A673 (cell line): Measurements from ENCODE around the gene TNFRSF14. TPM values are rescaled to one million over a fixed set of nuclear protein-coding genes. Genes with fewer than 3 reads are reported as not detected.
"Not testable (repeated sequence)": the region's sequence is repeated elsewhere in the genome, so short reads cannot be mapped to it uniquely, and the experiment has no call there.

Source experiments
- BruUV-seq: library from RNA; stranded (reverse); fragments of 400-500 nt; replicated peaks from 2 replicates; lab custom pipeline; 2021; lab: Mats Ljungman, UMichigan
- CTCF ChIA-PET: fragments of 300-600 bp; sonication (Branson Sonifier 250); formaldehyde crosslinking; loops from one replicate; lab custom pipeline; 2022; ENCODE audit warnings: antibody characterized with exemption; lab: Charles Lee
- POLR2A ChIA-PET: fragments of 300-600 bp; sonication (Branson Sonifier 250); formaldehyde crosslinking; loops from one replicate; lab custom pipeline; 2022; ENCODE audit warnings: antibody characterized with exemption; ENCODE audit not compliant: low non-redundant PET; lab: Charles Lee
- DNase-seq: peaks from one replicate; pipeline ENCODE4 v3.0.0-alpha.2; 2015; ENCODE audit warnings: low spot score
- H3K27ac ChIP-seq: fragments of 200-600 bp; sonication (generic); 2 replicates; pipeline ENCODE4 v1.5.1; 2016; ENCODE audit warnings: mixed run types, low read depth, mild to moderate bottlenecking, mixed read lengths, antibody characterized with exemption, low read length; ENCODE audit not compliant: poor library complexity, severe bottlenecking
- H3K27me3 ChIP-seq: fragments of 200-600 bp; sonication (generic); replicated peaks from 2 replicates; pipeline ENCODE4 v1.6.1; 2017; ENCODE audit warnings: mixed run types, low read depth, mild to moderate bottlenecking, mixed read lengths, antibody characterized with exemption, low read length; ENCODE audit not compliant: insufficient read depth, poor library complexity
- H3K36me3 ChIP-seq: fragments of 200-600 bp; sonication (generic); 2 replicates; pipeline ENCODE4 v1.6.1; 2016; ENCODE audit warnings: mixed run types, mild to moderate bottlenecking, mixed read lengths, antibody characterized with exemption, low read length; ENCODE audit not compliant: insufficient read depth, poor library complexity, severe bottlenecking
- H3K4me1 ChIP-seq: fragments of 200-600 bp; sonication (generic); 2 replicates; pipeline ENCODE4 v1.6.1; 2017; ENCODE audit warnings: mixed run types, mild to moderate bottlenecking, mixed read lengths, antibody characterized with exemption, low read length; ENCODE audit not compliant: insufficient read depth, poor library complexity, severe bottlenecking
- H3K4me3 ChIP-seq: fragments of 200-600 bp; sonication (generic); 2 replicates; pipeline ENCODE4 v1.5.1; 2016; ENCODE audit warnings: low read depth, mixed run types, mild to moderate bottlenecking, mixed read lengths, low read length; ENCODE audit not compliant: poor library complexity, severe bottlenecking
- H3K9me3 ChIP-seq: fragments of 200-600 bp; sonication (generic); 2 replicates; pipeline ENCODE4 v1.6.1; 2016; ENCODE audit warnings: mixed run types, low read depth, mild to moderate bottlenecking, mixed read lengths, antibody characterized with exemption, low read length; ENCODE audit not compliant: poor library complexity, severe bottlenecking
- CTCF ChIP-seq: fragments of 300-800, 200-600 bp; sonication (generic); conservative IDR thresholded peaks from 2 replicates; pipeline ENCODE4 v1.5.1; 2017; ENCODE audit warnings: low read depth, mild to moderate bottlenecking, antibody characterized with exemption, low read length, moderate library complexity, mixed read lengths
- EZH2 ChIP-seq: fragments of 200-600 bp; sonication (generic); IDR thresholded peaks from 2 replicates; pipeline ENCODE4 v1.6.1; 2017; ENCODE audit warnings: borderline replicate concordance, low read depth, mild to moderate bottlenecking, mixed read lengths, antibody characterized with exemption, low read length; ENCODE audit not compliant: poor library complexity, severe bottlenecking
- intact Hi-C: fragments of 100-400 bp; cut with micrococcal nuclease; formaldehyde crosslinking; loops from one replicate; pipeline ENCODE4 v1.10.0; 2022; ENCODE audit not compliant: unreplicated experiment
- total RNA-seq: library from RNA; stranded (reverse); gene quantifications from 2 replicates; pipeline ENCODE4 v1.2.3, GENCODE V29; 2021

TNFRSF14 gene
- total RNA-seq, 1 experiment from 2014 or later, result 4.6 TPM

- Histone ChIP-seq H3K4me3 (peak overlapping the region; percentile 49), H3K4me1 (peaks cover 24% of the 10 kb centered on the region), H3K27me3 (no peaks in the 10 kb centered on the region), H3K36me3 (no peaks in the 10 kb centered on the region), H3K9me3 (no peaks in the 10 kb centered on the region), H3K27ac (peak overlapping the region; percentile 76)
- no TSS peak for BruUV-seq
- TF ChIP-seq EZH2 (no peak), CTCF (no peak)
- intact Hi-C loops, result loop anchor here (1.0 to 5.0 kb wide), 2 partner anchors 133 to 350 kb away; no protein-coding TSS in a partner anchor
- ChIA-PET CTCF (interaction anchor here (1.0 kb wide), 1 partner anchor 133 kb away, joined by 8 read pairs; no protein-coding TSS in a partner anchor), POLR2A (no interaction called here)
- DNase-seq, result peak; percentile 36
Observed at GRCh38 chr1:2547210-2548067, 8.7 kb upstream of the TNFRSF14 start.

GRCh38 chr1:2548068-2548589 lies 8.0 kb upstream of the TNFRSF14 start:
- no peaks in the 10 kb centered on the region for H3K27me3 ChIP-seq
- H3K27ac ChIP-seq, result peak overlapping the region; percentile 56
- no peaks in the 10 kb centered on the region for H3K9me3 ChIP-seq
- TF ChIP-seq EZH2, result no peak
- TF ChIP-seq CTCF, result peak; percentile 95
- no peak overlapping the region for H3K4me3 ChIP-seq
- no peaks in the 10 kb centered on the region for H3K36me3 ChIP-seq
- DNase-seq, result peak; percentile 77
- intact Hi-C loops, result loop anchor here (1.0 to 5.0 kb wide), 2 partner anchors 134 to 351 kb away; no protein-coding TSS in a partner anchor
- ChIA-PET POLR2A (no interaction called here), CTCF (interaction anchor here (0.6 kb wide), 1 partner anchor 1067 kb away, joined by 5 read pairs; no protein-coding TSS in a partner anchor)
- peaks cover 24% of the 10 kb centered on the region for H3K4me1 ChIP-seq
- no TSS peak for BruUV-seq

- intact Hi-C loops, result loop anchor here (5.0 to 10.0 kb wide), 2 partner anchors 352 to 875 kb away; no protein-coding TSS in a partner anchor
- H3K27me3 ChIP-seq, H3K27ac ChIP-seq, DNase-seq, BruUV-seq, H3K36me3 ChIP-seq, CTCF ChIA-PET, H3K4me3 ChIP-seq, POLR2A ChIA-PET, H3K9me3 ChIP-seq: not testable (repeated sequence)
- H3K4me1 ChIP-seq, result peaks cover 24% of the 10 kb centered on the region
Observed at GRCh38 chr1:2549367-2550029, 6.7 kb upstream of the TNFRSF14 start.

- H3K27ac ChIP-seq, POLR2A ChIA-PET, H3K27me3 ChIP-seq, DNase-seq, H3K36me3 ChIP-seq, BruUV-seq, H3K9me3 ChIP-seq, H3K4me3 ChIP-seq, CTCF ChIA-PET: not testable (repeated sequence)
- intact Hi-C loops, result loop anchor here (10.0 kb wide), 1 partner anchor 874 kb away; no protein-coding TSS in a partner anchor
- peaks cover 27% of the 10 kb centered on the region for H3K4me1 ChIP-seq
Observed at GRCh38 chr1:2550309-2550861, 5.8 kb upstream of the TNFRSF14 start.

GRCh38 chr1:2551544-2551943 lies 4.6 kb upstream of the TNFRSF14 start:
- POLR2A ChIA-PET, DNase-seq, H3K27me3 ChIP-seq, H3K36me3 ChIP-seq, H3K4me3 ChIP-seq, H3K27ac ChIP-seq, CTCF ChIA-PET, BruUV-seq, H3K9me3 ChIP-seq: not testable (repeated sequence)
- intact Hi-C loops, result loop anchor here (10.0 kb wide), 1 partner anchor 873 kb away; no protein-coding TSS in a partner anchor
- peaks cover 35% of the 10 kb centered on the region for H3K4me1 ChIP-seq
